ENCODE data around the gene C5orf63.
A peak's percentile ranks its signal among the peaks of the same experiment; 100 is the strongest.
"Not testable (repeated sequence)": the region's sequence is repeated elsewhere in the genome, so short reads cannot be mapped to it uniquely, and the experiment has no call there.

C5orf63 gene

DNA sequence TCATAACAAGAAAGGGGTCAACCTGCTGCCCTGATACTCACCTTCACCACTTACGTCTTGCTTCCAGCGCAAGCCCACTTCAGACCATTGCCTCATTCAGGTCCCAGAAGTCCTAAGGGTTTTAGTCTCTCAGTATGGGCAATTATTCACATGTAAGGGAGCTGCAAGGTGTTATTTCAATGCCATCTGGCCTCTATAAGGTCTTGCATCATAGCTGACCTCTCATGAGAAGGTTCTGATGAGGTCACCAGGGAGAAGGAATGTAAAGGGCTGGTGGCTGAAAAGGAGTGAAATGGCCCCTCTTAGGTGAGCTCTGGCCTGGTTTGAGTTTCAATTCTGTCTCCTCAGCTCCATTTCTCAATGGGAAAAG lies 41.5 kb downstream of the C5orf63 start:
- no peak for FAIRE-seq
- DNase-seq (ENCODE audit: low spot score), result no peak

DNA sequence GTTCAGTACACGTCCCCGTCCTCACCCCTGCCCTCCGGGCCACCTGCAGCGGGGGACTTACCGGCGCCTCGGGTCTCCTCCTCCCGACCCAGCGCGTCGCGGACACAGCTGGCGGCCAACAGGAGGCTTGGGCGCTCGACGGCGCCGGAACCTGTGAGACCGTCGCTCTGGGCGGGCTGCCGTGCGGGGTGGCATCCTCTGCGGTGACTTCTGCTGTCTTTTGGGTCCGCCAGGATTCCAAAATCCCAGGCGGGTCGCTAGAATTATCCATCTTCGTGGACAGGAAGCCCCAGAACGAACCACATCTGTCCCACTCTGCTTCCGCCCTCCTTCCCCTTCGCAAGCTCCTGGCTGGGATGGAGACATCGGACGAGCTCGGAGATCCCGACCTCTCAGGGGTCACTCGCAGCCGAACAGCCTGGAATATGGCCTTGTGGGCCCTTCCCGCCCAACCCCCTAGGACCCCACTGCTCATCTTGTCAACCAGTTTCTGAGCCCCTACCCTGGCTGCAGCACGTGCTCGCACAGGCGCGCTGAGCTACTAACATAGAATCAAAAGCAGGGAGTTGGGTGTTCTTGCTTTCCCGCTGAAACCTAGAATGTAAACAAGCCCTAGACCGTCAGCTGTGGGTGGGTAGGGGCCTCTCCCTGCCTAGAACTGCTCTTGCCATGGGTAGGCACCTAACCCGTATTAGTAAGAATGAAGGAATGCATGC lies 42.0 kb downstream of the C5orf63 start:
- FAIRE-seq, result no peak
- peak; percentile 35 for DNase-seq (ENCODE audit: low spot score)

DNA sequence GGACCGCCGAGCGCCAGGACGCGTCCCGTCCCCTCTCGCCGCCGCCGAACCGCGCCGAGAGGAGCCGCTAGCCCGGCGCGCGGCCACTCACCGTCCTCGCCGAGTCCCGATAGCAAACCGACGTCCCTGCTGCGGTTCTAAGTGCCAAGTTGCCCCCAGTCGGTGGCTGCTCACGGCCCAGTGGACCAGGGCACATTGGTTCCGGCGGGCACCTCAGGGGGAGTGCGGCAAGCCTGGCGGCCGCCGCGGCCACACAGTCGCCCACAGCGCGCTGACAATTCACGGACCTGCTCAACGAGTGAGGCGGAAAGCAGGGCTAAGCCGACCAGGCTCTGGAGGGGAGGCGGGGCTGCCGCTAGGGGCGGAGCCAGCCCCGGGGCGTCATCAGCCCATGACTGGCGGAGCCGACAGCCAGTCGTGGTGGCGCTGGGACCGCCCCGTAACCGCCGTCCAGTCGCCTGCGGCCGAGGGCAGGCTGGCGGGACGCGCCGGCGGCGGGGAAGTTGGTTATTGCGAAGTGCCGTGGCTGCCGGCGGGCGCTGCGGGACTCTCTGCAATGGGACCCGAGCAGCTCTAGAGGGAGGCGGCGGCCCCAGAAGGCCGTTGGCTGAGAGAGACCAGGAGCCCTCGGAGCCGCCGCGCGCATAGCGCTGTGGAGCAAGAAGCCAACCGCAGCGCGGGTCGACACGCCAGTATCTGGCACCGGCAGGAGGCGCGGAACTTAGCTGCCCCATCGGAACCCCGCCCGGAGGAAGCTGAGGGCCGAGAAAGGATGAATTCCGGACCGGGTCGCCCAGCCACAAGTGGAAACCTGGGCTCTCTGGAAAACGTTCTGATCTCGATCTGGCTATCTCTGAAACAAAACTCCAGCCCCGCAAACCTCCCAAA lies 42.8 kb downstream of the C5orf63 start, which contains the start of gene MARCHF3:
Gene MARCHF3, minus strand, starts transcription at position 300 of the 888 bp plus-strand sequence. CDS start 112,387 bp downstream, outside the sequence.
- peak; percentile 98 for DNase-seq (ENCODE audit: low spot score)
- FAIRE-seq, result peak; percentile 82

DNA sequence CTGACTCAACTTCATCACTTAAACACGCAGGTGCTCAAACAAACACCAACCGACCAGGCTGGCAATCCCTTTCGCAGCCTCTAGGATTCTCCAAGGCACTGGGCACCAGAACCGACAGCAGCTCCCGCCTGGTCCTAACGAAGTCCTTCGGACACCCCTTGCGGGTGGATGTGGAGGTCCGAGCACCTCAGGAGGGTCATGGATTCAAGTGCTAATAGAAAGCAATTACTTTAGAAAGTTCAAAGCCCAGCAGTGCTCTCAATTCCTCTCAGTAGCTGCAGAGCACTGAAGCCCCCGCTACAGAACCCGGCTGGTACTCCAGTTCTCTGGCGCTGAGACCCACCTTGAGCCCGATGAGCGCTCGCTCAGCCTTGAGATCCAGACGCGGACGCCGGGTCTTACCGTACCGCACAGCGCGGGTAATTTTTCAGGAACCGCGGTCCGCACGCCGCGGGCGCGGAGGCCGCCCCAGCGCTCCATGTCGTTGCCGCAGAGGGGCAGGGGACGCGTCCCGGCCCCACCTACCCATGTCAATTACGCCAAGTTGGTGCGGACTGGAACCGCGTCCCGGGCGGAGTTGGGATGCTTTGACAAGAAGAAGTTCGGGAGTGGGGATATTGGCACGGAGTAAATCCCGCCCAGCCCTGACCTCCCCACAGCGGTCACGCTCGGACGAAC lies 43.6 kb downstream of the C5orf63 start:
- DNase-seq (ENCODE audit: low spot score) (peak; percentile 81), FAIRE-seq (peak; percentile 13)

DNA sequence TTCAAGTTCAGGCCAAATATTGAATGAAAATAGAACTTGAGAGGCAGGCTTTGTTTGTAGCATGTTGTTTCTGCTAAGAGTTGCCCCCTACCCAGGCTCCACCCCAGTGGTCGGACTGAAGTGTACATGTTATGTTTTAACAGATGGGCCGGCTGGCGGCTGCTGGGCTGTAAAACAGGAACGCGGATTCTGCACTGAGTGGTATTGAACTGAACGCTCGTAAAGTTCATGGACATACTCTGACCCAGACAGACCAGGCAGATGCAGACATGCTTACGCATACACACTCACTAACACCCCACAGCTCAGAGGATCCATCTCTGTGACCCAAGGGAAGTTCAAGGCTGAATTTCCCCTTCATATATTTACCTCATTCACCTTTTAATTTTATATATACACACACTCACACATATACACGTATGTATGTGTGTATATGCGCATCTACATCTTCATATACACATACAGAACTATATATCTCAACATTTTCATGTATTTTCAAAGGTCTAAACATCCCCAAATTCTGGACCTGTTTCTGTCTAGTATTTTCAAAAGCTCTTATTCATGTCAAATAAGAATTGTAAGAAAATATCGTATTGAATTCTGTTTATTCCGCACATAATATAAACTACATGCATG lies 44.4 kb downstream of the C5orf63 start:
- DNase-seq (ENCODE audit: low spot score) (no peak), FAIRE-seq (no peak)

DNA sequence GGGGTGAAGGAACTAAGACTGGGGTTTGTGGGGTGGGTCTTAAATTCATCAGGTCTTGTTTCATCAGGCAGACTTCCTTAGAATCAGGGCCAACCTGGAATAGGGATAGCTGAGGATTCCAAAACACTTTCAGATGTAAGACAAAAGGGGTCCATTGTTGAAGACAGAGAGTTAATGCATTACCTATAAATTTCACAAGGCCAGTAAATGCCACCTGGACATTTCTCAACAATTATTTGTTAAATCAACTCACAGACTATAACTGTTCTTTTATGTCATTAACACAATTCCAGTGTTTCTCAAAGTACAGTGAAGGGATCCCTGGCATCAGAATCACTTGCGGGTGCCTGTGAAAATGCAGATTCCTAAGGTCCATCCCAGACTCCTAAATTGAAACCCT lies 45.8 kb downstream of the C5orf63 start:
- DNase-seq (ENCODE audit: low spot score) (no peak), FAIRE-seq (no peak)

DNA sequence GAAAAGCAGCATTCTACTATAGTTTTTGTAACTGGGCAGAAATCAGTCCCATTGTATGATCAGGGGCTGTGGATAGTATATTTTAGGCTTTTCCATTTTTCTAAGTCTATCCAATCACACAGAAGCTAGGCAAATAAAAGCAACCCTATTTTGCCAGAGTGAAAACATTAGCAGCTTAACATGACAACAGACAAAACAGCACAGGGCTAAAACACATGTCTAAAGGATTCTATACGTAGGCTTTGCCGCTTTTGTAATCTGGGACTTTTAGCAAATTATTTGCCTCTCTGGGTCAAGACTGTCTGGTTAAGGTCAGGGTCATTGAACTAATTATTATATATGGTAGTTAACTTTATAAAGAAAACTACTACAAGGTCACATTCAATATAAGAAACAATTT lies 47.1 kb downstream of the C5orf63 start:
- FAIRE-seq, result no peak
- no peak for DNase-seq (ENCODE audit: low spot score)

DNA sequence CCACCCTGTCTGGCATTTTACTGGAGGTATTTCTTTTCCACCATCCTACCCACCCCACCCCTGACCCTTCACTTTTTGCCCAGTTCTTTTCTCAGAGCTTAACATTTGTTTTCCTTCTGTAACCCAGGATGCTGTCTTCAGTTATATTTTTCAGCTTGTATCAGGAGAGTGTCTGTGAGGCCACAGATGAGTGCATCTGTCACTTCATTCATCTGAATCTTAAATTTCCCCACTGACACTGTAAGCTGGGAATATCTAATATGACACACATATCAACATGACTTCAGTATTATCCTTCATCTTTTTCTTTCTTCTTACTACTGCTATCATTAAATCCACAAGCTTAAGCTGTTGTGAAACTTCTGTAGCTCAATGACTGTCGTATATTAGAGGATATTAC lies 47.8 kb downstream of the C5orf63 start:
- DNase-seq (ENCODE audit: low spot score) (no peak), FAIRE-seq (no peak)

DNA sequence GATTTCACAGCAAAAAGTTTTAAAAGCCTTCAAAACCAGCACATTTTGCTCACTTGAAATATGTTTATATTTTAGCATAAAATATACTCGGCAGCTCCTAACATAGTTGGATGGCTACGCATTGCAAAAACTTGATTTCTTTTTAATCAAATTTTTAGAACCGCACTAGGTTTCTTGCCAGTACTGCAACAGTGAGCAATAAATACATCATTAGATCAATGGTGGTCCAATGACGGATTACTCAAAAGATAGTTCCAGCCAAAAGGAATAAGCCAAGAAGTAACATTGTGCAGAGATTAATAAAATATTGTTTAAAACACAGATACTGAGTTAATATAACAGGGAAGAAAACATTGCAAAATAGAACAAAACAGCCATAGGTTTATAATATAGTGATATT lies 48.5 kb downstream of the C5orf63 start:
- FAIRE-seq (no peak), DNase-seq (ENCODE audit: low spot score) (no peak)

DNA sequence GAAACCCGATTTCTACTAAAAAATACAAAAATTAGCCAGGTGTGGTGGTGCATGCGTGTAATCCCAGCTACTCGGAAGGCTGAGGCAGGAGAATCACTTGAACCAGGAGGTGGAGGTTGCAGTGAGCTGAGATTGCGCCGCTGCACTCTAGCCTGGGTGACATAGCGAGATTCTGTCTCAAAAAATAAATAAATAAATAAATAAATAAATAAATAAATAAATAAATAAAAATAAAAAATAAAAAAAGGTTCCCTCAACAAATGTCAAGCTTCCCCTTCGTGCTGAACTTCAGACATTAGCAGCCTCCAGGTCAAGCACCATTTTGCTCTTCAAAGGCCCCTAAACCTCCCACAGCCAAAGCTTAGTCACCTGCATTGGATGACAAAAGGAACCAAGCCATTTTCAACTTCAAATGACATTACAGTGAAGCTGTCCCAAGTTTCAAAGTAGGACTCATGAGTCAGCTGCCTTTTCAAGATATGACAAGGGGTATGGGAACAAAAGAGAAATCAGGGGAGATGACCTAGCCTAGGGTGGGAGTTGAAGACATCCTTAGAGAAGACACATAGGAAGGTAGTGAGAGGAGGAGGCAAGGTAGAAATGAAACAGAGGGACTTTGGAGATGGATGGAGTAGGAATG lies 49.6 kb downstream of the C5orf63 start:
- not testable (repeated sequence) for DNase-seq (ENCODE audit: low spot score); FAIRE-seq

DNA sequence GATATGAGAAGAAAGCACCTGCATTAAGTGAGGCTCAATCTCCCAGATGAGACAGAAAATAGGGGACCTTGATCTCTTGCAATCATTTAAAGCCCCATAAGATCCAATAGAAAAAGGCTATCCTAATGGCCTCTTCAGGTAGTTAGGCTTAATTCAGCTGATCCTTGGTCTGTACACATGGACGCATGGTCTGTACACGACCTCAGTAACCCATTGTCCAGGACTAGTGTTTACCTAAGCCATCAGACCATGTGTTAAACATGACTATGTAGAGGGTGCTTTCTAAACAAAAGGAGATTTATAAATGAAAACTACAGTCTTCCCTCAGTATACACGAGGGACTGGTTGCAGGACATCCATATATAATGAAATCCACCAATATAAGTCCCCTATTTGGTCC lies 50.5 kb downstream of the C5orf63 start:
- DNase-seq (ENCODE audit: low spot score), result no peak
- no peak for FAIRE-seq

DNA sequence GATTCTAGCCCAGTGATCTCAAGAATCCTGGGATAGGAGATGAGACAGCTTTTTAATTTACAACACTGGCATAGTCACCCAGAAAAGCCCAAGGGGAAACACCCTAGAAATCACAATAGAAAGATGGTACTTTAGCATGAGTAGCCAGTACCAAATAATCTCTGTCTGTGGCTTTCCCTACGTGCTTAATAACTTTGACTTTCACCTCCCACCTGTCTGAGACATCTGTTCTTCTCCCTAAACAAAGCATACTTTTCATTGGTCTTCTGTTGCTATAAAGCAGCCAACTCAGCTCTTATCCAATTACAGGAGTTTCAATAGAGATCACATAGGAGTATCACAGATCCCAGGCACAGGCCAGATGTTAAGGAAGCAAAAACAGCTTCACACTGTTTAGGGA lies 53.4 kb downstream of the C5orf63 start:
- FAIRE-seq, result no peak
- DNase-seq (ENCODE audit: low spot score), result no peak

DNA sequence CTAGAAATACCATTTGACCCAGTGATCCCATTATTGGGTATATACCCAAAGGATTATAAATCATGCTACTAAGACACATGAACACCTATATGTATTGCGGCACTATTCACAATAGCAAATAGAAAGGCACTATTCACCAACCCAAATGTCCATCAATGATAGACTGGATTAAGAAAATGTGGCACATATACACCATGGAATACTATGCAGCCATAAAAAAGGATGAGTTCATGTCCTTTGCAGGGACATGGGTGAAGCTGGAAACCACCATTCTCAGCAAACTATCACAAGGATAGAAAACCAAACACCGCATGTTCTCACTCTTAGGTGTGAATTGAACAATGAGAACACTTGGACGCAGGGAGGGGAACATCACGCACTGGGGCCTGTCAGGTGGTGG lies 56.6 kb downstream of the C5orf63 start:
- not testable (repeated sequence) for DNase-seq (ENCODE audit: low spot score); FAIRE-seq

DNA sequence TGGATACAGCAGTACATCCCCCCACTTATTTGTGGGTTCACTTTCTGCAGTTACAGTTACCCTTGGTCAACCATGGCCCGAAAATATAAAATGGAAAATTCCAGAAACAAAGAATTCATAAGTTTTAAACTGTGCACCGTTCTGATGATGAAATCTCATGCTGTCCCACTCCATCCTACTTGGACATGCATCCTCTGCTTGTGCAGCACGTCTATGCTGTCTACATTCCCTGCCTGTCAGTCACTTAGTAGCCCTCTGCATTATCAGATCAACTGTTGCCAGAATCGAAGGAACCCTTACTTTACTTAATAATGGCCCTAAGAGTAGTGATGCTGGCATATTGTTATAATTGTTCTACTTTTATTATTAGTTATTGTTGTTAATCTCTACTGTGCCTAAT lies 57.6 kb downstream of the C5orf63 start:
- DNase-seq (ENCODE audit: low spot score) (no peak), FAIRE-seq (peak; percentile 44)

DNA sequence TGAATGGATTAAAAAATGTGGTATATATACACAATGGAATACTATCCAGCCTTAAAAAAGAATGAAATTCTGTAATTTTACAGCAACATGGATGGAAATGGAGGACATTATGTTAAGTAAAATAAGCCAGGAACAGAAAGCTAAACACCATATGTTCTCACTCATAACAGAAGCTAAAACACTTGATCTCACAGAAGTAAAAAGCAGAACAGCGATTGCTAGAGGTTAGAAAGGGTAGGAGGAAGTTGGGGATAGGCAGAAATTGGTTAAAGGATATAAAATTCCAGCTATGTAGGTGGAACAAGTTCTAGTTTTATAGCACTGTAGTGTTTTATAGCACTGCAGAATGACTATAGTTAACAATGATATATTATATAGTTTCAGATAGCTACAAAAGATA lies 58.7 kb downstream of the C5orf63 start:
- DNase-seq (ENCODE audit: low spot score), result no peak
- FAIRE-seq, result no peak

DNA sequence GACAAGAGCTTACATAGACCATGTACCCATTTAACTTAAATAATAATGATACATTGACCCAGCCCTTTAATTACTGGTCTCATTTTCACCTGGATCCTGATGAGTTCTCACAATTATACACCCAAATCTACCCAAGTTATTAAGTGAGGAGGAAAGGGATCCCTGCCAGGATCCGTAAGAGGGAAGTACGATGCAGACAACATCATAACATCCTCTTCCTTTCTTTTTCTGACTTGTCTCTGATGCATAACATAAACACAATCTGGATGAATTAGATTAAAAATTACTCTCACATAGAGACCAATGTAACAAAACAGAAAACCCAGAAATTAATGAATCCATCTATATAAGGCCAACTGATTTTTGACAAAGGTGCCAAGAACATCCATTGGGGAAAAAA lies 59.9 kb downstream of the C5orf63 start:
- FAIRE-seq, result no peak
- no peak for DNase-seq (ENCODE audit: low spot score)

DNA sequence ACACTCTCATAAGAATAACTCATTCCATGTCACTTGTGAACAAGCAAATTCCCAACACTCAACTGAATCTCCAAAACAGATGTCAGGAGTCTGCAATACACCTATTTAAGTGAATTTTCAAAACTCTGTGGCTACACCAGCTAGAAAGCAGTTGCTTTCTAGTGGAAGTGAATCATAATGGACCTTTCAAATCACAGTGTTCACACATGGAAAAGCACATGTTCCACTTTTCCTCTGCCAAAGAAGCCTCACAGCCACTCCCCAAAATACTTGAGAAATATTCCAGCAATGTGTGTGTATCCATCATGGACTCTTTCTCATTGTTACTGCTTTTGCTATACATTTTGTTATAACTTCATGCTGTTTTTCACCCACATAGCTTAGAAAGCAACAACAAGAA lies 60.4 kb downstream of the C5orf63 start:
- FAIRE-seq (no peak), DNase-seq (ENCODE audit: low spot score) (no peak)

DNA sequence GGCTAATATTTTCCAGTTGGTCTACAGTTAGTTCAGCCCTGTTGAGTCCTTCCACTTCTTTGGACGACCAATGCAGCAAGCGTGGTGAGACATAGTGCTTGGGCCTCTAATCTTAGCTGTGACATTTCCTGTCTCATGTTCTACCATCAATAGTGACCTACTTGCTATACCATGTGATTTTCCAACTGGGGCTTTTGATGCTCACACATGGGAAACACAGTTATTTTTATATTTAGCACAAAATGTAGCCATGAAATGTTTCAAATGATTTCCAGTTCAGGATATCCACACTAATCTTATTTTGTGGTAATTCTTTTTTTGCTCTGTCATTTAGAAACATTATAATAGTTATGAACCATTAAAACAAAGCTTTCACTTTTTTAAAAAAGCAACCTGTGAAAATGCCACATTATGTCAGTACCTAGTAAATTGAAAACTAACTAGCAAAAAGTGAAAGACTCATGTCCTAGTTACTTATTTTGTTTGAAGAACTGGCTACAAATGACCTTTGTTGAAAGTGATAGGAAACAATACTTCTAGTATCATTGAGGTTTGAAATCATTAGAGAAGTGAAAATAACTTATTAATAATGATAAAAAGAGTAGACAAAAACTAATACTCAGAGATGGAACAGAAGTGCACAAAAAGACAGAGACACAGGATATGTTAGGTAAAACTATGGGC lies 61.2 kb downstream of the C5orf63 start:
- FAIRE-seq (no peak), DNase-seq (ENCODE audit: low spot score) (no peak)

DNA sequence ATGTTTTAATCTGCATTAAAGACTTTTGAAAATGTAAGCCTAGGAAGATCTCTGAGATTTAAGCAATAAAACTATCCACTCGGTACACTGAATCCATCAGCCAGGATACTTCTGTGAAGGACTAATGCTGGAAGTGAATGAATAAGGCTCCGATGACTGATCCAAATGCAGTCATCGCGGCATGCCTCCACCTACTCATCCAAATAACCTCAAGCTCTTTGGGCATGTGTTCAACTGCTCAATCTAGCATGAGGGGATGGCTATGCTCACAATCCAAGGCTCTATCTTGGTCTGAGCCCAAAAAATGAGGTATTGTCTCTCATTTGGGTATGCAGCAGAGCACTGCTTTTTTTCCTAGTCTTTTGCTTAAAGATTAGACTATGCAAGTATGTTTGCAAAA lies 62.1 kb downstream of the C5orf63 start:
- FAIRE-seq (peak; percentile 52), DNase-seq (ENCODE audit: low spot score) (no peak)

DNA sequence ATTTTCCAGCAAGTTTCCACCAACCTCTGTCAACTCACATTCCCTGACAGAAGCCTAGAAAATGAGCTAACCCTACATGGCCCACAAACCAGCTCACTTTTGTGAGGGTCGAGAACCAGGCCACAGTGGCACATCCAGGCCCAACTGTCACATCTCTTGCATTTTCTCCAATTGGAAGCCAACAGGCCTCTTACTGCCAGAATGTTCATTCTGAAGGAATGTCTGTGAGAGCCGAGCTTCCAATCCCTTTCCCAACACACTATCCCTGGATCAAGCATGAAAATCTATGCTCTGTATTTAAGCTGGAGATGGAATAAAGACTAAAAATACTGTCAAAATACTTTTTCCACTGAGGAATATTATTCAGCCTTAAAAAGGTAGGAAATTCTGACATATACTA lies 62.9 kb downstream of the C5orf63 start:
- no peak for DNase-seq (ENCODE audit: low spot score)
- no peak for FAIRE-seq

DNA sequence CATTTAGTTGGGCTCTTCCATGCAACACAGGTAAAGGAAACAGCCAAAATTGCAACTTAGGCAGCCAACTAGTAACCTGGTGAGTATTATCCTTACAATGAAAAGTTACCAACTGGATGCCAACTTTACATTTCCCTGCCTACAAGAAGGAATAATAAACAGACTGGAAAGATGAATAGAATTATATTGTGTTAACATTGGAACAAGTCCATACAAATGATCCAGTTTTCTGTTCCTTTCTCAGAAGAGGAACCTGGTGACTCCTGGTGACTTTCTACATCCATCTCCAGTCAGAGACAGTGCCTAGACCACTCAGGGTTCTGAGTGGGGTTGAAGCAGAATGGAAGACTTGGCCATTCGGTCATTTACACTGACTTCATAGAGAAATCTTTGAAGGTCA lies 63.5 kb downstream of the C5orf63 start:
- DNase-seq (ENCODE audit: low spot score) (no peak), FAIRE-seq (no peak)

All from urothelium cell line (cell line).